Measurements from ENCODE around the gene MMP24OS.

MMP24OS gene

GRCh38 chr20:35326021-35326739 is 48.3 kb upstream of the MMP24OS start:
- Histone ChIP-seq H3K4me1 (ENCODE audit: low read depth, poor library complexity, severe bottlenecking) (peaks cover 6% of the 10 kb centered on the region), H3K4me3 (IDR thresholded peaks at IDR 0.05; ENCODE audit: insufficient read depth, low read depth, low read length) (no peak overlapping the region), H3K4me2 (no peak overlapping the region), H3K9ac (no peak overlapping the region), H4K20me1 (ENCODE audit: insufficient read depth) (no peaks in the 10 kb centered on the region), H2AFZ (ENCODE audit: low read depth) (no peak overlapping the region), H3K79me2 (ENCODE audit: insufficient read depth, low read depth) (no peaks in the 10 kb centered on the region), H3K36me3 (ENCODE audit: insufficient read depth) (no peaks in the 10 kb centered on the region), H3K27me3 (ENCODE audit: insufficient read depth, low read depth) (no peaks in the 10 kb centered on the region), H3K27ac (no peak overlapping the region)
- no peak for TF ChIP-seq CTCF (conservative IDR thresholded peaks at IDR 0.05; ENCODE audit: low read depth, low read length)

- Histone ChIP-seq H3K9ac (no peak overlapping the region), H3K4me2 (no peak overlapping the region), H3K36me3 (ENCODE audit: insufficient read depth) (no peaks in the 10 kb centered on the region), H3K4me3 (IDR thresholded peaks at IDR 0.05; ENCODE audit: insufficient read depth, low read depth, low read length) (no peak overlapping the region), H4K20me1 (ENCODE audit: insufficient read depth) (no peaks in the 10 kb centered on the region), H2AFZ (ENCODE audit: low read depth) (no peak overlapping the region), H3K27me3 (ENCODE audit: insufficient read depth, low read depth) (no peaks in the 10 kb centered on the region), H3K4me1 (ENCODE audit: low read depth, poor library complexity, severe bottlenecking) (peaks cover 6% of the 10 kb centered on the region), H3K79me2 (ENCODE audit: insufficient read depth, low read depth) (no peaks in the 10 kb centered on the region), H3K27ac (no peak overlapping the region)
- TF ChIP-seq CTCF (conservative IDR thresholded peaks at IDR 0.05; ENCODE audit: low read depth, low read length) = no peak
Observed at GRCh38 chr20:35325401-35325800, 47.5 kb upstream of the MMP24OS start.

GRCh38 chr20:35320396-35321126 is 42.6 kb upstream of the MMP24OS start:
- Histone ChIP-seq H3K36me3 (ENCODE audit: insufficient read depth) (no peaks in the 10 kb centered on the region), H2AFZ (ENCODE audit: low read depth) (no peak overlapping the region), H3K4me1 (ENCODE audit: low read depth, poor library complexity, severe bottlenecking) (peaks cover 1% of the 10 kb centered on the region), H3K79me2 (ENCODE audit: insufficient read depth, low read depth) (no peaks in the 10 kb centered on the region), H3K27me3 (ENCODE audit: insufficient read depth, low read depth) (no peaks in the 10 kb centered on the region), H3K27ac (no peak overlapping the region), H3K4me2 (no peak overlapping the region), H3K9ac (no peak overlapping the region), H4K20me1 (ENCODE audit: insufficient read depth) (no peaks in the 10 kb centered on the region), H3K4me3 (IDR thresholded peaks at IDR 0.05; ENCODE audit: insufficient read depth, low read depth, low read length) (no peak overlapping the region)
- TF ChIP-seq CTCF (conservative IDR thresholded peaks at IDR 0.05; ENCODE audit: low read depth, low read length) = no peak

GRCh38 chr20:35319871-35320197 is 41.9 kb upstream of the MMP24OS start:
- Histone ChIP-seq H3K4me3 (IDR thresholded peaks at IDR 0.05; ENCODE audit: insufficient read depth, low read depth, low read length) (no peak overlapping the region), H3K4me2 (no peak overlapping the region), H3K4me1 (ENCODE audit: low read depth, poor library complexity, severe bottlenecking) (peaks cover 8% of the 10 kb centered on the region)

More at GRCh38 chr20:35319871-35320197, 41.9 kb upstream of the MMP24OS start:
- no peak overlapping the region for H2AFZ ChIP-seq (ENCODE audit: low read depth)
- no peak for TF ChIP-seq CTCF (conservative IDR thresholded peaks at IDR 0.05; ENCODE audit: low read depth, low read length)
- no peaks in the 10 kb centered on the region for H4K20me1 ChIP-seq (ENCODE audit: insufficient read depth)
- H3K36me3 ChIP-seq (ENCODE audit: insufficient read depth) = no peaks in the 10 kb centered on the region
- H3K79me2 ChIP-seq (ENCODE audit: insufficient read depth, low read depth) = no peaks in the 10 kb centered on the region
- H3K27me3 ChIP-seq (ENCODE audit: insufficient read depth, low read depth) = no peaks in the 10 kb centered on the region
- H3K27ac ChIP-seq = no peak overlapping the region
- no peak overlapping the region for H3K9ac ChIP-seq

All from KMS-11 (cell line).